SJSA1 (cell line): ENCODE data around the gene TM9SF2. TPM values are rescaled to one million over a fixed set of nuclear protein-coding genes. Genes with fewer than 3 reads are reported as not detected.
"Not testable (repeated sequence)": the region's sequence is repeated elsewhere in the genome, so short reads cannot be mapped to it uniquely, and the experiment has no call there.

ENCODE experiments used
- DNase-seq, 2 experiments: peaks; one replicate each; pipeline ENCODE4 v3.0.0-alpha.2; 2015 to 2020; ENCODE audit warnings: low spot score in 2 of 2, low read depth in 1 of 2
- H3K27ac ChIP-seq: fragments of 250-450 bp; sonication (Bioruptor Pico); 2 replicates; pipeline ENCODE4 v1.5.1; 2020; ENCODE audit warnings: mild to moderate bottlenecking, moderate library complexity
- H3K27me3 ChIP-seq: fragments of 250-450 bp; sonication (Bioruptor Pico); replicated peaks from 2 replicates; pipeline ENCODE4 v1.5.1; 2020; ENCODE audit warnings: mild to moderate bottlenecking, moderate library complexity
- H3K36me3 ChIP-seq: fragments of 250-450 bp; sonication (Bioruptor Pico); 2 replicates; pipeline ENCODE4 v1.5.1; 2020; ENCODE audit warnings: mild to moderate bottlenecking
- H3K4me1 ChIP-seq: fragments of 250-450 bp; sonication (Bioruptor Pico); replicated peaks from 2 replicates; pipeline ENCODE4 v1.6.1; 2021; ENCODE audit warnings: mild to moderate bottlenecking
- H3K4me3 ChIP-seq: fragments of 250-450 bp; sonication (Bioruptor Pico); 2 replicates; pipeline ENCODE4 v1.5.1; 2020; ENCODE audit warnings: mild to moderate bottlenecking
- H3K9me3 ChIP-seq: fragments of 250-450 bp; sonication (Bioruptor Pico); replicated peaks from 2 replicates; pipeline ENCODE4 v1.5.1; 2020; ENCODE audit warnings: mild to moderate bottlenecking
- total RNA-seq: library from RNA; depleted of rRNA; stranded (reverse); fragments of >200 nt; shearing (Covaris generic); gene quantifications from 2 replicates; pipeline ENCODE4 v1.2.3, GENCODE V29; 2014; rRNA removed

Gene TM9SF2, protein sequence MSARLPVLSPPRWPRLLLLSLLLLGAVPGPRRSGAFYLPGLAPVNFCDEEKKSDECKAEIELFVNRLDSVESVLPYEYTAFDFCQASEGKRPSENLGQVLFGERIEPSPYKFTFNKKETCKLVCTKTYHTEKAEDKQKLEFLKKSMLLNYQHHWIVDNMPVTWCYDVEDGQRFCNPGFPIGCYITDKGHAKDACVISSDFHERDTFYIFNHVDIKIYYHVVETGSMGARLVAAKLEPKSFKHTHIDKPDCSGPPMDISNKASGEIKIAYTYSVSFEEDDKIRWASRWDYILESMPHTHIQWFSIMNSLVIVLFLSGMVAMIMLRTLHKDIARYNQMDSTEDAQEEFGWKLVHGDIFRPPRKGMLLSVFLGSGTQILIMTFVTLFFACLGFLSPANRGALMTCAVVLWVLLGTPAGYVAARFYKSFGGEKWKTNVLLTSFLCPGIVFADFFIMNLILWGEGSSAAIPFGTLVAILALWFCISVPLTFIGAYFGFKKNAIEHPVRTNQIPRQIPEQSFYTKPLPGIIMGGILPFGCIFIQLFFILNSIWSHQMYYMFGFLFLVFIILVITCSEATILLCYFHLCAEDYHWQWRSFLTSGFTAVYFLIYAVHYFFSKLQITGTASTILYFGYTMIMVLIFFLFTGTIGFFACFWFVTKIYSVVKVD
- 686 and 846 TPM in 2 replicates for total RNA-seq

DNA sequence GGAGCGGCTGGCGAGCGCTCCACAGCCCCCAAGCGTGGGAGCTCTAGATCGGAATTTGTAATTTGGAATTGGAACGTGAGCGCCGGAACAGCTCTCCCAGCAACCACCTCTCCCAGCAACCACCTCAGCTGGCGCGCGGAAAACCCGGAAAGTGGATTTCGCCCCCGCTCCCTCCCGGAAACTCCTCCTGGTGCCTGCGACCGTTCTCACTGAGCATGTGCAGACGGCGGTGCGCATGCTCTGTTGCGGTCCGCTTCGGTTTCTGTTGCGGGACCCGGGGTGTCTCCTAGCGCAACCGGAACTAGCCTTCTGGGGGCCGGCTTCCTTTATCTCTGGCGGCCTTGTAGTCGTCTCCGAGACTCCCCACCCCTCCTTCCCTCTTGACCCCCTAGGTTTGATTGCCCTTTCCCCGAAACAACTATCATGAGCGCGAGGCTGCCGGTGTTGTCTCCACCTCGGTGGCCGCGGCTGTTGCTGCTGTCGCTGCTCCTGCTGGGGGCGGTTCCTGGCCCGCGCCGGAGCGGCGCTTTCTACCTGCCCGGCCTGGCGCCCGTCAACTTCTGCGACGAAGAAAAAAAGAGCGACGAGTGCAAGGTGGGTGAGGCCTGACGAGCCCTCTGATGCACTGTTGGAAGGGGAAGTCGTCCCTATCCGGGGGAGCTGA is at the start of gene TM9SF2:
TSS of gene TM9SF2 (plus strand) at position 289 of the 664 bp plus-strand sequence. CDS start at position 424, 135 bp downstream.
- Histone ChIP-seq H3K4me1 (peaks cover 52% of the 10 kb centered on the region), H3K36me3 (peaks cover 11% of the 10 kb centered on the region), H3K4me3 (peak within 1 kb of the TSS; percentile 80), H3K9me3 (no peaks in the 10 kb centered on the region), H3K27ac (peak within 1 kb of the TSS; percentile 54), H3K27me3 (no peaks in the 10 kb centered on the region)
- DNase-seq = peak; percentile 100

- Histone ChIP-seq H3K36me3 (no peaks in the 10 kb centered on the region), H3K4me3 (no peak overlapping the region), H3K27me3 (peaks cover 14% of the 10 kb centered on the region), H3K27ac (no peak overlapping the region), H3K4me1 (no peaks in the 10 kb centered on the region), H3K9me3 (no peaks in the 10 kb centered on the region)
- no peak for DNase-seq
Observed at GRCh38 chr13:99454518-99455183, 46.6 kb upstream of the TM9SF2 start.

- H3K9me3 ChIP-seq = no peaks in the 10 kb centered on the region
- no peak for DNase-seq
- H3K27me3 ChIP-seq = peaks cover 6% of the 10 kb centered on the region; the same call in 1 of the 2 replicates
- H3K4me3 ChIP-seq = no peak overlapping the region
- no peak overlapping the region for H3K27ac ChIP-seq
- H3K4me1 ChIP-seq = peaks cover 4% of the 10 kb centered on the region
- no peaks in the 10 kb centered on the region for H3K36me3 ChIP-seq
Observed at GRCh38 chr13:99459099-99459850, 42.0 kb upstream of the TM9SF2 start.

- not testable (repeated sequence) for H3K4me3 ChIP-seq
- peak in 1 of 2 experiments; percentile 51 for DNase-seq
Observed at GRCh38 chr13:99460802-99461201, 40.5 kb upstream of the TM9SF2 start.

GRCh38 chr13:99463646-99464397 is 37.5 kb upstream of the TM9SF2 start:
- no peaks in the 10 kb centered on the region for H3K27me3 ChIP-seq

More at GRCh38 chr13:99460802-99461201, 40.5 kb upstream of the TM9SF2 start:
- not testable (repeated sequence) for H3K27me3 ChIP-seq, H3K9me3 ChIP-seq, H3K27ac ChIP-seq, H3K36me3 ChIP-seq
- peaks cover 16% of the 10 kb centered on the region for H3K4me1 ChIP-seq

DNA sequence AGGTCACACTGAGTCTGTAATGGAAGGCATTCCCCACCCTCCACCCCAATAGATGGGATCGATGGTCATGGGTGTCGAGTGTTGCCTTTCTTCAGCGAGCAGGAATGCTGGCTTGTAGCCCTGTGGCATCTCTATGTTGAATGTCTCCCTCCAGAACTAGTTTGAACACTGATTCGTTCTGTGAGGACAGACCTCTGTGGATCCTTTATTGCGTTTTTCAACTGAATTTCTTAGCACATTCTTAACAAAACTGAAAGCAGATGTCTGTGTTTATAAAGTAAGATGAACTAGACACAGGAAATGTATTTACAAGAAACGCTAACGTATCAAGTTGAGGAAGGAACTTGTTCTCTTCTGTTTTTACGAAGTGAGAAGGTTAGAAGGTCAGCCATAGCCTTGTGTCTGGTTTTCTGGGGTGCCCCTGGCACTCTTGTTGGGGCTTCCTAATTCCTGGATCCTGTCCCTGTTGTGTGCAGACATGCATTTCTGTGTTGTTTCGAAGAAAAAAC is 36.8 kb upstream of the TM9SF2 start:
- H3K36me3 ChIP-seq = no peaks in the 10 kb centered on the region
- H3K9me3 ChIP-seq = no peaks in the 10 kb centered on the region
- peak overlapping the region; percentile 1 for H3K4me3 ChIP-seq
- no peaks in the 10 kb centered on the region for H3K27me3 ChIP-seq
- peaks cover 16% of the 10 kb centered on the region for H3K4me1 ChIP-seq
- H3K27ac ChIP-seq = peak overlapping the region; percentile 6; the same call in 1 of the 2 replicates
- peak; percentile 59 to 87 for DNase-seq

More at GRCh38 chr13:99463646-99464397, 37.5 kb upstream of the TM9SF2 start:
- DNase-seq = no peak
- Histone ChIP-seq H3K27ac (peak overlapping the region; percentile 6; the same call in 1 of the 2 replicates), H3K36me3 (no peaks in the 10 kb centered on the region), H3K4me1 (peaks cover 16% of the 10 kb centered on the region), H3K9me3 (no peaks in the 10 kb centered on the region), H3K4me3 (no peak overlapping the region)

DNA sequence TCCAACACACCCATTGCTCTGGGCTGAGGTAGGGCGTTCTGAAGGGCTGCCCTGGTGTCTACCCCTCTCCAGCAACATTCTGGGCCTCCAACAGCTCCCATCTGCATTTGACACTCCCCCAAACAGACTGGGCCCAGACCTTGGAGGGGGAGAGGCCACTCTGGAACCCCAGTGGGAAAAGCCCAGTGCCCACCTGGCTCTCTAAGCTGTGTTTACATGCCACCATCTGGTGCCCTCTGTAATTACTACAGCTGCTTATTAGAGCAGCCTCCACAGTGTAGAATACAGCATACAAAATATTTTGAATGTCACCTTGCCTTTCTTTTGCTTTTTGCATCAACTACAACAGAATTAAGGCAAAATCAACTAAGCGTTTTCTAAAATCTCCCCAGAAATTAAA is 35.8 kb upstream of the TM9SF2 start:
- H3K4me3 ChIP-seq = no peak overlapping the region
- no peaks in the 10 kb centered on the region for H3K27me3 ChIP-seq
- no peaks in the 10 kb centered on the region for H3K9me3 ChIP-seq
- peaks cover 16% of the 10 kb centered on the region for H3K4me1 ChIP-seq
- H3K36me3 ChIP-seq = no peaks in the 10 kb centered on the region
- peak in 1 of 2 experiments; percentile 57 for DNase-seq
- no peak overlapping the region for H3K27ac ChIP-seq

DNA sequence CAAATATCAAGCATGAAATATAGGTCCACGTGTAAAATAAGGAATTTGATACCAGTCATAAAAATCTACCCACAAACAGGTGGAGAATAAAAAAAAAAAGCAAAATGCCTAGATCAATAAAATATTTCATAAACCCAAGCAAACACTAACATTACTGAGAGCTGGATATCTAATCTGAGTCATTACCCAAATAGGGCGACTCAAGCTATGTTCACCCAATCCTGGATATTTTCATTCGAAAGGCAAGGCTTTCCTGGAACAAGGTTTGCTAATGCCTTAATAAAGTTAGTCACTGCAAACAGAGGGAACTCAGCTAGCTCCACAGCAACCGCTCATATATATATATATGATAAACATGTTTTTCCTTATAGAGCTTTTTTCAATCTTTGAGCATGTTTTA is 33.5 kb upstream of the TM9SF2 start:
- H3K27ac ChIP-seq = no peak overlapping the region
- H3K4me3 ChIP-seq = no peak overlapping the region
- H3K27me3 ChIP-seq = no peaks in the 10 kb centered on the region
- DNase-seq = no peak
- no peaks in the 10 kb centered on the region for H3K9me3 ChIP-seq
- H3K4me1 ChIP-seq = peaks cover 22% of the 10 kb centered on the region
- H3K36me3 ChIP-seq = no peaks in the 10 kb centered on the region

- no peaks in the 10 kb centered on the region for H3K9me3 ChIP-seq
- H3K4me1 ChIP-seq = peaks cover 33% of the 10 kb centered on the region
- H3K36me3 ChIP-seq = no peaks in the 10 kb centered on the region
- H3K27ac ChIP-seq = no peak overlapping the region
- no peak overlapping the region for H3K4me3 ChIP-seq
- no peak for DNase-seq
- no peaks in the 10 kb centered on the region for H3K27me3 ChIP-seq
Observed at GRCh38 chr13:99469041-99469440, 32.2 kb upstream of the TM9SF2 start.

GRCh38 chr13:99470027-99470426 is 31.2 kb upstream of the TM9SF2 start:
- no peak overlapping the region for H3K4me3 ChIP-seq
- H3K9me3 ChIP-seq = no peaks in the 10 kb centered on the region
- no peak for DNase-seq
- H3K36me3 ChIP-seq = no peaks in the 10 kb centered on the region
- H3K4me1 ChIP-seq = peaks cover 23% of the 10 kb centered on the region
- H3K27ac ChIP-seq = no peak overlapping the region
- H3K27me3 ChIP-seq = no peaks in the 10 kb centered on the region

DNA sequence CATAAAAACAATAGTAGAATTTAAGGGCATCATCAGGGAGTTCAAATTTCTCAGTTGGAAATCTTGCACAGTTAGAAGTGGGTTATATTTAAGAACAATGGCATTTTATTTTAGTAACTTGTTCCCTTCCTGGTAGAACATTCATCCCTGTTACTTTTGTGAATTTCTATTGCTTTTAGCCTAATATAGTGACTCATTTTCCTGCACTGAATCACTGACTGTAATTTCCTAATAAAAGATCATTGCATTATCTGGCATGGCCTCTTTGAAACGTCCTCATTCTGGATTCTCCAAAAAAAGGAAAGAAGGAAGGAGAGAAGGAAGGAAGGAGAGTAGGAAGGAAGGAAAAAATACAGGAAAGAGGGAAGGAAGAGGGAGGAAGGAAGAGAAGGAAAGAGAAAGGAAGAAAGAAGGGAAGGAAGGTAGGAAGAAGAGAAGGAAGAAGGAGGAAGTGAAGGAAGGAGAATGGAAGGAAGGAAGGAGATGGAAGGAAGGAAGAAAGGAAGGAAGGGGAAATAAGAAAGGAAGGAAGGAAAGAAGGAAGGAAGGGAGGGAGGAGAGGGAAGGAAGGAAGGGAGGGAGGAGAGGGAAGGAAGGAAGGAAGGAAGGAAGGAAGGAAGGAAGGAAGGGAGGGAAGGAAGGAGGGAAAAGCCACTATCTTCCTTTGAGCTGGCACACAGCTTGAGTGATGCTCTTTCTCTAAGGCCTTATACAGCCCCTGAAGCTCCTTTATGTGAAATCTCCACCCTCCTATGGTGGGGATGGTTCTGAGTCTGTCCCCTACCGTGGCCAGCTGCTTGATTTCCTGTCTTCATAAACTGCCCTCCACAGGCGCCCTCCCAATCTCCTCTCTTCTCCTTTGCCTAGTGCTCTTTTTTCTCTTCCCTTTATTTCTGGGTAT is 29.8 kb upstream of the TM9SF2 start:
- H3K9me3 ChIP-seq = no peaks in the 10 kb centered on the region
- no peak overlapping the region for H3K4me3 ChIP-seq
- no peaks in the 10 kb centered on the region for H3K27me3 ChIP-seq
- peaks cover 18% of the 10 kb centered on the region for H3K4me1 ChIP-seq
- no peaks in the 10 kb centered on the region for H3K36me3 ChIP-seq
- DNase-seq = no peak
- no peak overlapping the region for H3K27ac ChIP-seq
